ENCODE data around the gene TOPAZ1. TPM values are rescaled to one million over a fixed set of nuclear protein-coding genes. Genes with fewer than 3 reads are reported as not detected.

Gene TOPAZ1
- total and polyA plus RNA-seq, 2 of the 13 experiments (the other 11 are each of a cell fraction or from before 2014, with no cell fraction given): not detected

GRCh38 chr3:44338010-44338827, 96.5 kb downstream of the TOPAZ1 start, which contains the start of gene TCAIM (continued):
- TF ChIP-seq ZC3H4 (CRISPR knock-in tag; IDR thresholded peaks at IDR 0.05; ENCODE audit: borderline replicate concordance): peak; percentile 92
- peak; percentile 100 for TF ChIP-seq KDM5B (CRISPR knock-in tag; IDR thresholded peaks at IDR 0.05; ENCODE audit: borderline replicate concordance)
- peak; percentile 97; the same call in 1 of the 2 replicates for TF ChIP-seq CREBL2 (CRISPR knock-in tag; IDR thresholded peaks at IDR 0.05; ENCODE audit: borderline replicate concordance)
- TF ChIP-seq KLF11 (CRISPR knock-in tag; IDR thresholded peaks at IDR 0.05): peak; percentile 34; the same call in 1 of the 2 replicates
- peak; percentile 88 for TF ChIP-seq RXRA (CRISPR knock-in tag; IDR thresholded peaks at IDR 0.05)
- no peak for TF ChIP-seq ZNF773 (CRISPR knock-in tag; IDR thresholded peaks at IDR 0.05; ENCODE audit: borderline replicate concordance)
- no peak; the same call in 1 of the 2 replicates for TF ChIP-seq MIER2 (CRISPR knock-in tag; IDR thresholded peaks at IDR 0.05)
- TF ChIP-seq NCOR1 (IDR thresholded peaks at IDR 0.05; ENCODE audit: borderline replicate concordance, low read length): no peak; the same call in 1 of the 2 replicates
- TF ChIP-seq CAMTA2 (CRISPR knock-in tag; IDR thresholded peaks at IDR 0.05; ENCODE audit: borderline replicate concordance): peak; percentile 95
- peak; percentile 97 for TF ChIP-seq ZNF18 (CRISPR knock-in tag; IDR thresholded peaks at IDR 0.05; ENCODE audit: insufficient replicate concordance)
- TF ChIP-seq HNF1A (IDR thresholded peaks at IDR 0.05; ENCODE audit: low read depth): no peak
- peak; percentile 72; the same call in 1 of the 2 replicates for TF ChIP-seq HNF1A (CRISPR knock-in tag; IDR thresholded peaks at IDR 0.05; ENCODE audit: borderline replicate concordance)
- peak; percentile 97 for TF ChIP-seq ZNF430 (CRISPR knock-in tag; IDR thresholded peaks at IDR 0.05)
- no peak; the same call in 1 of the 2 replicates for TF ChIP-seq KDM5A (IDR thresholded peaks at IDR 0.05; ENCODE audit: borderline replicate concordance, low read length)
- TF ChIP-seq ZEB1 (IDR thresholded peaks at IDR 0.05; ENCODE audit: insufficient replicate concordance, low read depth): peak; percentile 22
- no peak for TF ChIP-seq KLF13 (CRISPR knock-in tag; IDR thresholded peaks at IDR 0.05)
- TF ChIP-seq ZNF557 (CRISPR knock-in tag; IDR thresholded peaks at IDR 0.05): peak; percentile 30
- peak; percentile 48 for TF ChIP-seq TEAD3 (CRISPR knock-in tag; optimal IDR thresholded peaks at IDR 0.05; ENCODE audit: borderline replicate concordance)
- TF ChIP-seq ONECUT2 (CRISPR knock-in tag; IDR thresholded peaks at IDR 0.05): peak; percentile 29; the same call in 1 of the 2 replicates
- TF ChIP-seq ZNF816 (CRISPR knock-in tag; IDR thresholded peaks at IDR 0.05; ENCODE audit: borderline replicate concordance): peak; percentile 94
- peak; percentile 87 for TF ChIP-seq GMEB1 (CRISPR knock-in tag; IDR thresholded peaks at IDR 0.05; ENCODE audit: borderline replicate concordance)
- no peak for TF ChIP-seq TBP (CRISPR knock-in tag; IDR thresholded peaks at IDR 0.05)

All from HepG2 (cell line).